Hematopoietic multipotent progenitor cell treated with erythropoietin and hydrocortisone succinate and interleukin-3 and kit ligand, for 15 days (in vitro differentiated cells): Measurements from ENCODE around the gene LAMC2.
A peak's percentile ranks its signal among the peaks of the same experiment; 100 is the strongest.

Experiments used
- DNase-seq: peaks from one replicate; pipeline ENCODE4 v3.0.0-alpha.2; 2015; ENCODE audit warnings: low spot score

Gene LAMC2

DNA sequence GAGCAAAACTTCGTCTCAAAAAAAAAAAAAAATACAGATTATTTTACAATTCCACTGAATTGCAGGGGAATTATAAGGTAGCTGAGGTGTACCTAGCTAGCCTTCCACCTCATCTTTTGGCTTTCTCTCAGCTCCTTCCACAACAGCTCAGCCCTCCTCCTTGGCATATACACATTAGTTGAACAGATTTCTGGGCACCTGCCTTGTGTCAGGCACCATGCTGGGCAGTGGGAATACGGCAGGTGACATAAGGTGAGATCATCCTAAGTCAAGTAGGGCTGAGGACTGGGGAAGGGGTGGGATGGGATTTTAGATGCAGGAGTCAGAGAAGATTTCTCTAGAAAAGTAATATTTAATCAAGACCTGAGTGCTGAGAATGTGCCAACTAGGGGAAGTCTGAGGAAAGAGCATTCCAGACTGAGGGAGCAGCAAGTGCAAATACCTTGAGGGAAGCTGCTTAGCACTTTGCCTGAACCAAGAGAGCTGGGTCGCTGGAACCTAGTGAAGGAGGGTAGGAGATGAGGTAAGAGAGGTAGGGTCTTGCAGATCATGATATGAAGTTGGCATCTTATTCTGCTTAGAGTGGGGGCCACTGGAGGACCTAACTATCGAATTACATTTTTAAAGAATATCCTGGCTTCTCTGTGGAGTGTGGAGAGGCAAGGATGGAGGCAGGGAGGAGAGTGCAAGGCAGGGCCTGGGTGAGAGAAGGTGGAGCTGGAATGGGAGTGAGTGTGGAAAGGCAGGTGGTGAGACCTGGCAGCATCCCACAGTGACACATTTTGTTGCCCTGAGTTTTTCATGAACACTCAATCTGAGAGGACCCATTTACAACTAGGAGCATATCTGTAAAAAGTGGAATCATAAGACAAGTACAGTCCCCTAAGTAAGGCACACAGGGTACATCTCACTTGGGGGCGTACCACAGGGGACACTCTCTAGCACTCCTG is 28.2 kb downstream of the LAMC2 start:
- no peak for DNase-seq

DNA sequence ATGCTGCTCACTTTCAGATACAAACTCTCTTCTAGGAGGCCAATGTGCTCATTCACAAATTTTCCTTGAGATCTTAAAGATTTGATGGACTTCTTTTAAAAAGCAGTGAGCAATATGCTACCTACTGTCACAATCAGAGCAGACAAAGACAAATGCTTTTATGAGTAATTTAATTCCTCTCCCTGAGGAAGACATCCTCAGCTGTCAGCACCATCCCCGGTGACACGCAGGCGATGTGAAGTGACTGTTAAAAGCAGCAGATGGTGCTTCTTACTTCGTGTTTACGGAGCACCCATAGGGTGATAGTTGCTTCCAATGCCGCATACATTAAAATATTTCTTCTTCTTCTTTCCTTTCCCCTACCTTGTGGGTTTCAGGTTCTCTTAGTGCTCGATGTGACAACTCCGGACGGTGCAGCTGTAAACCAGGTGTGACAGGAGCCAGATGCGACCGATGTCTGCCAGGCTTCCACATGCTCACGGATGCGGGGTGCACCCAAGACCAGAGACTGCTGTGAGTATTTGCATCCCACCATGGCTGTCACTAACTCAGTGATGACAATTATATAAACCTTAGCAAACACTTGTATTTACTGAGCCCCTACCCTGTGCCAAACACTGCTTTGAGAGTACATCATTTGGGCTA is 29.1 kb downstream of the LAMC2 start:
- DNase-seq = no peak

DNA sequence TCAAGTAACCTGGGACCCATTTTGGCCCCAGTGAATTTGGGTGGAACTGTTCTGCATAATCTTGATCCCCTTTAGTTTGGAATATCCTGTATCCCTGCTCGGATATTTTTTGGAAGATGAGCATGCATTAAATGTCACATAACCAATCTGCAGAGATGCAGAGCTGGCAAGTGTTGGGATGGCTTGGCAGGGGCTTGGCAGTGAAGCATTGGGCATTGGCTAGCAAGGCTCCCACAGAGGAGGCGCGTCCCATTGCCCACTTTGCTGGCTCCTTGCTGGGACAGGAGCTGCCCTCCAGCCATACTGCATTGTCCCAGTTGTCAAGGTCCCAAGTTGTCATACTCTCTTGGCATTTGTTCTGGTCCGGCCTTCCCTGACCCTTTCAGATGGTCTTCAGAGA is 29.9 kb downstream of the LAMC2 start:
- no peak for DNase-seq

DNA sequence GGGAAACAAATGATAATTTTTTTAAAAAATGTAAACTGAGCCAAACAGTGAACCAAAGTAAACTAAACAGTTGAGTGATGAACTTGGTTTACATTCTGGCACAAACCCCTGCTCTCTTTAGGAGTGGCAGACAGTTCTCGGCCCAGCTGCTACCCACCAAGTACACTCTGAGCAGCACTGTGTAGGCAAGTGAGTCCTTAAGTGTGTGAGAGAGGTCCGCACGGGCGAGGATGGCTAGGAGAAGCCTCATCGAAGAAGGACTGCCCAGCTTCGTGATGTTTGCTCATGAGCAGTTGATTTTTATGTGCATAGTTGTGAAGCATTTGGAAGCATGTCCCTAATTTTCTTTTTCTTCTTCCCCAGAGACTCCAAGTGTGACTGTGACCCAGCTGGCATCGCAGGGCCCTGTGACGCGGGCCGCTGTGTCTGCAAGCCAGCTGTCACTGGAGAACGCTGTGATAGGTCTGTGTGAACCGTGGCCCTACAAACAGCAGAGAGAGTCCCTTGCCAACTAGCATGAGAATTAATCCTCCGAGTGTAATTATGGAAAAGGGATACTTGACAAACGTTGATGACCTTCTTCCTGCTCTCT is 32.1 kb downstream of the LAMC2 start:
- DNase-seq = no peak

DNA sequence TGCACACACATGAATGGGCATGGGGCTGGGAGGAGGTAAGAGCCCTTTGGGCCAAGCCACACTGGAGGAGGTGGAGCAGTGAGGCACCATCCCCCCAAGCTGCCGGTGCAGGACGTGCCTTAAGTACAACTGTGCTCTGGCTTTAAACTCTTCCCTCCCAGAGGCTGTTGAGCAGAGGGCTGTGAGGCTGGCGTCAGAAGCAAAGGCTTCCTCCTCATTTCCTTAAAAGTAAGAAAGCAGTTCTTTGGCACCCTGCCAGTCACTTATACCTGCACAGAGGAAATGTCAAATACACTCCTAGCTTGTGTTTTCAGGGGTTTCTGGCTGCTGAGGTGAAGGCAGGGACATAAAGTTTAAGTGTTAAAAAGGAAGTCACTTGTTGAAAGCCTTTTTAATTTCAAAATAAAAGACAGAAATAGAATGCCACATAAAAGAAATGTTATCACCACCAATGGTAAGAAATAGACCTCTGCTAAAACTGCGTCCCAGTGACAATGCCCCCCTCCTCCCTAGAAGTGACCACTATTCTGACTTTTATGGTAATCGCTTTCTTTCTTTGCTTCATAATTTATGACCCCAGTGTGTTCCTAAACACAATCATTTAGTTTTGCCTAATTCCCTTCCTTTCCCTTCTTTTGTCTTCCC is 33.0 kb downstream of the LAMC2 start:
- peak; percentile 5 for DNase-seq

DNA sequence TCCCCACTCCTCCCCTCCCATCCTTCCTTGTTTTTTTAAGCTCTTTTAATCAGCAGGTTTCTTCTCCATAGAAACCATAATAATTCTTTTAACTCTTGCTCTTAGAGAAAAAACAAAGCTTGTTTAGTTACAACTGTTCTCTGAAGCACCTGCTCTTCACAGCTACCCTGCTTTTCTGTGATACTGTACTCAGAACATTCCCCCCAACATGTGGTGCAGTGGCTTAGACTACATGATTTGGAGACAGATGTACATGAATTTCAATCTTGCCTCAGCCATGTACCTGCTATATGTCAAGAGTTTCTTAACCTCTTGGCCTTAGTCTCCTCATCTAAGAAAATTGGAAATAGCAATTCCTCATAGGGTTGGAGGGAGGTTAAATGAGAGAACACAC is 33.5 kb downstream of the LAMC2 start:
- DNase-seq = no peak

DNA sequence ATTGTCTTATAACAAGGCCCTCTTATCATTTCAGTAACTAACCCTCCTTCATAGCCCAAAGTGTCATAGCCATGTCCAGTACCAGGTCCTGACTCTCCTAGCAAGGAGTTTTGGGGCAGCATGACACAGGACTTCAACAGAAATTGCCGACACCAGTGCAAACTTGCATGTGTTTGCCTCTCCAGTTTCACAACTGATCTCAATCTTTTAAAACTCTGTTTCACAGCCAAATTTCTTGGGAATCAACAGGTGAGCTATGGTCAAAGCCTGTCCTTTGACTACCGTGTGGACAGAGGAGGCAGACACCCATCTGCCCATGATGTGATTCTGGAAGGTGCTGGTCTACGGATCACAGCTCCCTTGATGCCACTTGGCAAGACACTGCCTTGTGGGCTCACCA is 36.8 kb downstream of the LAMC2 start:
- no peak for DNase-seq

DNA sequence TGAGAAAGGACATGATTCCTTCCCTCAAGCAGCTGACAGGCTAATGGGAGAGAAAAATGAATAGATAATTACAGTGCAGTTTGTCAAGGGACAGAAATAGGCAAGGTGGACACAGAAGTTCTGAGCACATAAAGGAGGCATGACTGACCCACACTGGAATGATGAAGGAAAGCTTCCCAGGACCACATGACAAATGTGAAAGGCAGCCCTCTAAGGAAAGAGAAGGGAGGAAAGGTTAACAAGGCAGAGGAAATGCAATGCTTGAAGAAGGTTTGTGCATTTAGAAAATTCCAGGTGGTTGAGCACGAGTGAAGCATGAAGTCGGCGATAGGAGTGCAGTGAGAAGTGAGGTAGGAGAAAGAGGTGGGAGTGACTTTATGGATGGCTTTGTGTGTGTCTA is 37.4 kb downstream of the LAMC2 start:
- no peak for DNase-seq

DNA sequence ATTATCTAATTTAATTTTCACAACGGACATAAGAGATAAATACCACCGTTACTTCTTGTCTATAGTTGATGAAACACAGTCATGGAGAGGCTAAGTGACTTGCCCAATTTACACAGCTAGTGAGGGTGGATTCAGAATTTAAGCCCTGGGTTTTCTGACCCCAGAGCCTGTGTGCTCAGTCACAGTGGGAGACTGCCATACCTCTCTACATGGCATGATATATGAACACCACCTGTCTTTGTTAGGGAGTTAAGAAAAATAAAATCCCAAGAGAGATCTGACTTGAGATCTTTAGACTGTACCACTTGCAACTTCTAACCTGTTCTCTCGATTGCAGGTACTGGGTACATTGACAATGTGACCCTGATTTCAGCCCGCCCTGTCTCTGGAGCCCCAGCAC is 40.3 kb downstream of the LAMC2 start:
- no peak for DNase-seq

DNA sequence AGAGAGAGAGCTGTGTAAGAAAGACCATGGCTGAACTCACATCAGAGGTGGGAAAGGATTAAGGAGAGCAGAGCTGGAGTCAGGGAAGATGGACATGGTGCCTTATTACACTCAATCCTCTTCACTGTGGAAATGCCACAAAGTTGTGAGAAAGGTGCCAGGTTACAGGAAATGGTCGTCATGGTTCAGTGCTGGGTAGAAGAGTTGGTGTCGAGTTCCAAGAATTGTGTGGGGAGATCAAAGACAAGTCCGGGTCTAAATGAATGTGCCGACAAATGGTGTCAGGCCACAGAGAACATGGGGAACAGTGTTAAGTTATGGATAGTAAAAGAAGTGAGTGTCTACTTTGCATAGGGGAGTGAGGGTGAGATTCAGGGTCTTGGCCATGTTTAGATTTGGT is 40.9 kb downstream of the LAMC2 start:
- no peak for DNase-seq

DNA sequence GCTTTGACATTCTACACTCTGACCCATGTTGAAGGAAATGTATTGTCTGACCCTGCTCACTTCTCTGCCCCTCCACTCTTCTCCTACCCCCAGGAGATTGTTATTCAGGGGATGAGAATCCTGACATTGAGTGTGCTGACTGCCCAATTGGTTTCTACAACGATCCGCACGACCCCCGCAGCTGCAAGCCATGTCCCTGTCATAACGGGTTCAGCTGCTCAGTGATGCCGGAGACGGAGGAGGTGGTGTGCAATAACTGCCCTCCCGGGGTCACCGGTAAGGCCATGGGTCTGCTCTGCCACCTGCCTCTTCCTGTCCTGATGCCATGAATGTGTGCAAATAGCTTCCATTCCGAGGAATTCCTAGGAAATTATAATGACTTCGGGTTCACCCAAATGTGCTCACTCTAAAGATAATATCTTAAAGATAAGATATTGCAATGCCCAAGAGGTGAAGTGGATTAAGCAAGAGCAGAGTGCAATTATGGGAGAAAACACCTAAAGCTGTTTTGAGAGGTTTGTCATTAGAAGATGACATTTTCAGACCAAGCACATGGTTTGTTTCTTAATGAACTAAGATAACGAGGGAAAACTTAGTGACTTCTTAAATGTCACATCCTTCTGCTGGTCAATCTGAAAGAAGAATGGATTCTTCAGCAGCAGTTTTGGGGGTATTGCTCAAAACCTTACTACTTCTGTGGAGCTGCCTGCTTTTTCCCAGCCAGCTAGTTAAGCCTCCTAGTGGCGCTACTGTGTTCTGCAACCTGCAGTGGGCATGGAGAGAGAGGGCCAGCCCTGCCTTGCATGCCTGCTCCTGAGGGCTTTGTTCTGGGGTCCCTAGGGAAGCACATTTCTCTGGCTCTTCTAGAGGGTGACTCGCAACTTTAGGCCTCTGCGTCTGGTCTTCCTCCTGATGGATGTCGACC is 41.6 kb downstream of the LAMC2 start:
- no peak for DNase-seq

DNA sequence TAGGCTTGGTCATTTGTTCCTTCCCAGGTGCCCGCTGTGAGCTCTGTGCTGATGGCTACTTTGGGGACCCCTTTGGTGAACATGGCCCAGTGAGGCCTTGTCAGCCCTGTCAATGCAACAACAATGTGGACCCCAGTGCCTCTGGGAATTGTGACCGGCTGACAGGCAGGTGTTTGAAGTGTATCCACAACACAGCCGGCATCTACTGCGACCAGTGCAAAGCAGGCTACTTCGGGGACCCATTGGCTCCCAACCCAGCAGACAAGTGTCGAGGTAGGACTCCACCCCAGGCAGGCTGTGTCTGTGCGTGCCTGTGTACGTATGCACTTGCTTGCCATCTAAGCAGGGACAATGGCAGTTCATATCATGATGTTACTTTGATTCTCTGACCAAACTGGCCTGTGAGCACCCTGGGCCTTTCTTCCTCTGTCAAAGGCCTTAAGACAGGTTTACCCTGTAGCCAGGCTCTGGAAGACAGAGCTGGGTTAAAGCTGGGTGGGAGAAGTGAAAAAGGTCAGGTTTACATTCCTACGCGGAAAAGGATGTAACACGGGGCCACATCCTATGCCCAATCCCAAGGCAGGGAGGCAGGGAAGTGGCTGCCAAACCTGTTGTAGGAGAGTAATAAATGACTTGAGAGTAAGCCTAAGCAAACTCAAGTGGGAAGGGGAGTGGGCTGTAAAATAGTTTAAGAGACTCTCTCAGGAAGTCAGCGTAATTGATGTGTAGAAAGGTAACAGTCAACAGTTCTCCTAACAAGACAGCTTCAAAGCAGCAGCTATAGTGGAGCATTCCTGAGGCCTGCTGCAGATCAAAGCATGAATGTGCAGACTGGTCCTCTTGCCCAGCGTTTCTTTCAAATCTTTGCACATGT is 42.5 kb downstream of the LAMC2 start:
- no peak for DNase-seq

DNA sequence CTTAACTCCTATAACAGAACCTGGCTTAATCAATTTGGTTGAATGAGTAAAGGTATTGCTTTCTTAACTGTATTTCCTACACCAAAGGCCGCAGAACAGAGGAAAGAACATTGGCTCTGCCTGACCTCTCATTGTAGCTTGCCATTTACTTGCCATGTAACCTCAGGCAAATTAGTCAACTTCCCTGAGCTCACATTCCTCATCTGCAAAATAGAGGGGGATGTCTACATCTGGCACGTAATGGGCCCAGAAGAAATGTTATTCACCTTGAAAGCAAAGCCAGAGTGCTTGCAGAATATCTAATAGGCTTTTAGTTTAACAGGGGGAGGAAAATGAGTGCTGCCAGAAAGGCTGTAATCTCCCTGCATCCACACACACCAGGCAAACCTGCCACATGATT is 44.3 kb downstream of the LAMC2 start:
- DNase-seq = no peak

DNA sequence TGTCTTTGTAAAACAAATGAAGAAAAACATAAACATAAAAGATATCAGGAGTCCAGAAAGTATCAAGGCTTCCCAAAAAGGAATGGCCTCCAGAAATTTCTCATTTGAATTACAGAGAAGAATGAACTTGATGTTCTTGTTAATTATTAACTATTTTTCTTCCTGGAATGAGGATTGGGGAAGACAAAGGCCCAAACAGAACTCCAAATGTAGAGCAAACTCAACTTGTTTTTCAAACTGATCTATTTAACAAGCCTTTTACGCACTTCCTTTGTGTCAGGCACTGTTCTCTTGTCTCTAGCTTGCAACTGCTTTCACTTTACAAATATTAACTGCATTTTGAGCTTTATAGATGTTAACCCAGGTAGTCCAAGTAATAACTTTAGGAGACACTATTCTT is 45.5 kb downstream of the LAMC2 start:
- no peak for DNase-seq

DNA sequence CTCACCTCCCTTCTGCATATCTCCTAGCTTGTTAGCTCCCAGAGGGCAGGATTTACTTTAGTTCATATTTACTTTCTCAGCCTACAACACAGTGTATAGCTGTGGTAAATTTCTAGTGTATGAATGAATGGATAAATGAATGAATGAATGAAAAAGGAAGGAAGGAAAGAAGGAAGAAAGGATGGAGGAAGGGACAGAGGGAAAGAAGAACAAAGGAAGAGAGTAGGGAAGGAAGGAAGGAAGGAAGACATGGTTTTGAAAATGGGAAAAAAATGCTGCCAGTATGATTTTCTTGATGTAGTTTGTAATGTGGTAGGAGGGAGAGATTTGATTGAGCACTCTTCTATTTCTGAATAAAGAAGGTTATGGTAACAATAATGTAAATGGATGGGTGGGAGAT is 47.0 kb downstream of the LAMC2 start:
- DNase-seq = no peak

DNA sequence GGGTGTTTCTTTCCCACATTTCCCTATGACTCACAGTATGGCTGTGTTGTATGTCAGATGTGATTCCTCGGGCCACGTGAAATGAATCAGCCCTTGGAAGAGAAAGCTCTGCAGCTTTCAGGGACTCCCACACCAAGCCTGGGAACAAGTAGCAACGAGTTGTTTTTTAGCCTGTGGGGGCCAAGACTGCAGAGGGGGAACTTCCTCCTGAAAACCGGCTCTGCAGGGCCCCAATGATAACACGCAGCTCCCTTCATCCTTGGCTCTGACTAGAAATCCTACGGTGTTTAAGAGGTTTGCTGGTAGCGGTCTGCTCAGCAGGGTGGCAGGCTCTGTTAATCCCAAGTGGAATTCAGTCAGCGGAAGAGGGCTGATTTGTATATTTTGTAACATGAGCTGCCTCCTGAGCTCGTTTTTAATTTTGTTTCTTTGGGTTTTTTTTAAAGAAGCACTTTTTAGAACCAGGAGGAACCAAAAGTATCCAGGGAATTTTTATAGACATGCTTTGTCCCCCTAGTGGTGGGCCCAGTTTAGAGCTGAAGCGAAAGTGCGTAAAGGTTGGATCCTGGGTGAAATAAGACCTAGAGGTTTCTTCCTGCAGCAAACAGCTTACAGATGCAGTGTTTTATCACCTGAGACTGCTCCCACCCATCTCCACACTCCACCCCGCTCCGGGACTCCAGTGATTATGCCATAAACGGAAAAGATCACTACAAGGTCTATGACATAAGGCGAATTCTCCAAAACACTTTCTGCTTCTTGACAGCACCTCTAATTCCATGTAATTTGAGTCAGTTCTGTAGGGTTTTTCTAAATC is 48.8 kb downstream of the LAMC2 start:
- DNase-seq = no peak

DNA sequence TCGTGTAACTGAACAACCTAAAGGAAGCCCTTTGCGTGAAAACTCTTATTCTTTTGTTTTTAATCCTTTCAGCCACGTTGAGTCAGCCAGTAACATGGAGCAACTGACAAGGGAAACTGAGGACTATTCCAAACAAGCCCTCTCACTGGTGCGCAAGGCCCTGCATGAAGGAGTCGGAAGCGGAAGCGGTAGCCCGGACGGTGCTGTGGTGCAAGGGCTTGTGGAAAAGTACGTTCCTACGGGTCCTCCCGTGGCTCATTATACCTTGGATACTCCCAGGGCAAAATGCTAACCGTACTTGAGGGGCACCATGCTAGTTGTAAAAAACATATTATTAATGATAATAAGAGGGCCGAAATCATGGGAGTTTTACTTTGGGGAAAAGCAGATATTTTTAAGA is 49.4 kb downstream of the LAMC2 start:
- DNase-seq = no peak

DNA sequence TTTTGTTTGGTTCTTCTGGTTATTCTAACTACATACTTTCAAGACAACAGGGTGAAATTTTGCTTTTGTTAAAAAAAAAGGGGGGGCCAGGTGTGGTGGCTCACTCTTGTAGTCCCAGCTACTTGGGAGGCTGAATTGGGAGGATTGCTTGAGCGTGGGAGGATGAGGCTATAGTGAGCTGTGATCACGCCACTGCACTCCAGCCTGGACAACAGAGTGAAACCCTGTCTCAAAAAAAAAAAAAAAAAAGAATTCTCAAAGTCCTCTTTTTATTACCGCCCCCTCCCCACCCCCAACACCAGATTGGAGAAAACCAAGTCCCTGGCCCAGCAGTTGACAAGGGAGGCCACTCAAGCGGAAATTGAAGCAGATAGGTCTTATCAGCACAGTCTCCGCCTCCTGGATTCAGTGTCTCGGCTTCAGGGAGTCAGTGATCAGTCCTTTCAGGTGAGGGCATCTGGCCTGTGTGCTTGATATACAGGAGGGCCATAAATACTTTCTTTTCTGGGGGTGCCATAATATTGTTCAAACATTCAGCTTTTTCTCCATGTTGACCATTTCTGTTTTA is 50.2 kb downstream of the LAMC2 start:
- DNase-seq = no peak

DNA sequence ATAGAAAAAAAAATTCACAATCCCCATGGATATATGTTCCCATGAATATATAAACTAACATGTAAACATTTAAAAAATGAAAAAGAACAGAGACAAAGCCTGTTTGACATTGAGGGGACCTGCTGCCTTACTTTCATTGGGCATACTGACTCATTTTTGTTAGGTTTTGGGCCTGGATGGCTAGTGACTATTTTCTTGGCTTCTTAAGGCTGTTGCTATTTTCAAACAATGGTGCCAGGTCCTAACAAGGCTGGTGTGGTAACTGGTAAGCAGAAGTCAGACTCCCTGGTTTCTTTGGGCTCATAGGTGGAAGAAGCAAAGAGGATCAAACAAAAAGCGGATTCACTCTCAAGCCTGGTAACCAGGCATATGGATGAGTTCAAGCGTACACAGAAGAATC is 51.0 kb downstream of the LAMC2 start:
- DNase-seq = no peak
